B cell (primary cell): ENCODE results near the gene APOB. TPM values are rescaled to one million over a fixed set of nuclear protein-coding genes. Genes with fewer than 3 reads are reported as not detected.

Experiments used
- ATAC-seq: fragments of 200-7000 bp; cut with Tn5 transposase; one replicate; pipeline ENCODE4 v1.10.0; 2021; ENCODE audit warnings: low read depth, mild to moderate bottlenecking, moderate number of reproducible peaks, moderate library complexity
- CTCF ChIA-PET: fragments of 350-600 bp; sonication (Branson Sonifier 250); formaldehyde crosslinking; loops from one replicate; lab custom pipeline; 2021; ENCODE audit warnings: antibody characterized with exemption, inconsistent platforms; lab: Charles Lee
- POLR2A ChIA-PET: fragments of 350-600 bp; sonication (Branson Sonifier 250); formaldehyde crosslinking; loops from one replicate; lab custom pipeline; 2021; ENCODE audit warnings: antibody characterized with exemption; lab: Charles Lee
- DNase-seq: peaks from one replicate; pipeline ENCODE4 v3.0.0; 2013
- H2AFZ ChIP-seq: 2 replicates; pipeline ENCODE4 v1.6.1; 2012; ENCODE audit warnings: mild to moderate bottlenecking, low read depth, low read length; ENCODE audit not compliant: insufficient read depth, poor library complexity, severe bottlenecking
- H3K27ac ChIP-seq, 2 donors: 1 replicate in 1 of 2; 2 replicates in 1 of 2; pipeline ENCODE4 v1.5.1; 2012 to 2013; ENCODE audit warnings: low read length in 2 of 2, mild to moderate bottlenecking in 2 of 2, moderate library complexity in 1 of 2
- H3K27me3 ChIP-seq, 4 experiments: fragments of 200-600 bp in 1 of 4; sonication (generic) in 1 of 4; replicated peaks in 1 of 4; 1 replicate in 2 of 4; 2 replicates in 2 of 4; pipeline versions ENCODE4 v1.6.1 to v1.7.0; 2013 to 2016; ENCODE audit warnings: low read length in 3 of 4, mild to moderate bottlenecking in 2 of 4, mixed read lengths in 1 of 4, moderate library complexity in 1 of 4; ENCODE audit not compliant: insufficient read depth in 4 of 4, control insufficient read depth in 3 of 4; ENCODE audit errors: control extremely low read depth in 1 of 4
- H3K36me3 ChIP-seq, 2 experiments: replicated peaks in 1 of 2; 1 replicate in 1 of 2; 2 replicates in 1 of 2; pipeline versions ENCODE4 v1.6.1 to v1.7.1; 2013; ENCODE audit warnings: low read length in 1 of 2; ENCODE audit not compliant: insufficient read depth in 2 of 2, control insufficient read depth in 1 of 2; ENCODE audit errors: control extremely low read depth in 1 of 2, extremely low read depth in 1 of 2
- H3K4me1 ChIP-seq, 2 donors: fragments of 200-600 bp in 1 of 2; sonication (generic) in 1 of 2; 1 replicate in 1 of 2; 2 replicates in 1 of 2; pipeline versions ENCODE4 v1.5.1 to v1.6.1; 2013 to 2017; ENCODE audit warnings: low read length in 2 of 2; ENCODE audit not compliant: control insufficient read depth in 2 of 2, insufficient read depth in 2 of 2
- H3K4me2 ChIP-seq: replicated peaks from 2 replicates; pipeline ENCODE3; 2012; ENCODE audit warnings: mild to moderate bottlenecking, low read depth, low read length; ENCODE audit not compliant: poor library complexity, severe bottlenecking
- H3K4me3 ChIP-seq, 5 experiments: fragments of 200-600 bp in 1 of 5; sonication (generic) in 1 of 5; 1 replicate in 3 of 5; 2 replicates in 2 of 5; pipeline versions ENCODE4 v1.5.1 to v1.7.0; 2011 to 2016; ENCODE audit warnings: low read length in 4 of 5, mild to moderate bottlenecking in 4 of 5, low read depth in 2 of 5, control low read depth in 1 of 5, moderate library complexity in 1 of 5; ENCODE audit not compliant: insufficient read depth in 1 of 5; ENCODE audit errors: control extremely low read depth in 1 of 5, extremely low read depth in 1 of 5
- H3K79me2 ChIP-seq: fragments of 200-600 bp; sonication (generic); one replicate; pipeline ENCODE4 v1.6.0; 2016; ENCODE audit warnings: low read length; ENCODE audit not compliant: control insufficient read depth, insufficient read depth
- H3K9ac ChIP-seq: fragments of 200-600 bp; sonication (generic); 2 replicates; pipeline ENCODE4 v1.6.1; 2017; ENCODE audit warnings: mild to moderate bottlenecking, low read length, moderate library complexity
- H3K9me3 ChIP-seq, 3 donors: one replicate each; pipeline versions ENCODE4 v1.6.1 to v1.7.1; 2013; ENCODE audit warnings: low read length in 2 of 3; ENCODE audit not compliant: control insufficient read depth in 2 of 3, insufficient read depth in 1 of 3; ENCODE audit errors: control extremely low read depth in 1 of 3
- H4K20me1 ChIP-seq: 2 replicates; pipeline ENCODE4 v1.6.0; 2012; ENCODE audit warnings: mild to moderate bottlenecking, low read length; ENCODE audit not compliant: insufficient read depth, control insufficient read depth, poor library complexity, severe bottlenecking
- H3K27ac Mint-ChIP-seq: one replicate; pipeline ENCODE4 v1.8.0; 2021; ENCODE audit warnings: mixed read lengths
- H3K27me3 Mint-ChIP-seq: one replicate; pipeline ENCODE4 v1.8.0; 2021; ENCODE audit warnings: mixed read lengths
- H3K4me1 Mint-ChIP-seq: one replicate; pipeline ENCODE4 v1.8.0; 2021; ENCODE audit warnings: mixed read lengths
- H3K4me3 Mint-ChIP-seq: one replicate; pipeline ENCODE4 v1.8.0; 2021; ENCODE audit warnings: mixed read lengths
- H3K9me3 Mint-ChIP-seq: one replicate; pipeline ENCODE4 v1.8.0; 2022; ENCODE audit warnings: mixed read lengths; ENCODE audit not compliant: insufficient read depth
- EZH2 ChIP-seq: IDR thresholded peaks from 2 replicates; pipeline ENCODE4 v1.6.1; 2012; ENCODE audit warnings: borderline replicate concordance, low read depth, mild to moderate bottlenecking, moderate library complexity, low read length; ENCODE audit not compliant: insufficient read depth, poor library complexity, severe bottlenecking
- WGBS: methylation state at CpG from one replicate; pipeline ENCODE4 v1.1.5; 2013; ENCODE audit warnings: missing lambda C conversion rate; ENCODE audit not compliant: insufficient coverage; 5-methylcytosine and 5-hydroxymethylcytosine counted together
- intact Hi-C: fragments of 100-400 bp; cut with micrococcal nuclease; formaldehyde crosslinking; loops from one replicate; pipeline ENCODE4 v1.10.0; 2022
- polyA plus RNA-seq: library from polyadenylated mRNA; depleted of rRNA; stranded (reverse); fragments of >200 nt; gene quantifications from 2 replicates; pipeline ENCODE4 v1.2.3, GENCODE V29; 2012
- total RNA-seq, 2 donors: library from RNA; stranded (reverse); fragments of 120-200 nt in 1 of 2; gene quantifications; 1 replicate in 1 of 2; 2 replicates in 1 of 2; pipeline versions ENCODE4 v1.2.3 to v1.2.4, GENCODE V29; 2013 to 2022
- TF ChIP-seq, protein P1 (sequence below): fragments of 200-600 bp; IDR thresholded peaks from one replicate; pipeline ENCODE4 v1.8.0; 2022; ENCODE audit warnings: antibody characterized with exemption, mild to moderate bottlenecking

APOB gene
- total and polyA plus RNA-seq, 2 donors (not counting 1 experiment from before 2014, with no cell fraction given) = not detected

GRCh38 chr2:21002814-21003192 is 41.1 kb downstream of the APOB start:
- H3K4me3 Mint-ChIP-seq = no peak overlapping the region
- 84% methylated on average over 4 of the region's 4 CpGs for WGBS

DNA sequence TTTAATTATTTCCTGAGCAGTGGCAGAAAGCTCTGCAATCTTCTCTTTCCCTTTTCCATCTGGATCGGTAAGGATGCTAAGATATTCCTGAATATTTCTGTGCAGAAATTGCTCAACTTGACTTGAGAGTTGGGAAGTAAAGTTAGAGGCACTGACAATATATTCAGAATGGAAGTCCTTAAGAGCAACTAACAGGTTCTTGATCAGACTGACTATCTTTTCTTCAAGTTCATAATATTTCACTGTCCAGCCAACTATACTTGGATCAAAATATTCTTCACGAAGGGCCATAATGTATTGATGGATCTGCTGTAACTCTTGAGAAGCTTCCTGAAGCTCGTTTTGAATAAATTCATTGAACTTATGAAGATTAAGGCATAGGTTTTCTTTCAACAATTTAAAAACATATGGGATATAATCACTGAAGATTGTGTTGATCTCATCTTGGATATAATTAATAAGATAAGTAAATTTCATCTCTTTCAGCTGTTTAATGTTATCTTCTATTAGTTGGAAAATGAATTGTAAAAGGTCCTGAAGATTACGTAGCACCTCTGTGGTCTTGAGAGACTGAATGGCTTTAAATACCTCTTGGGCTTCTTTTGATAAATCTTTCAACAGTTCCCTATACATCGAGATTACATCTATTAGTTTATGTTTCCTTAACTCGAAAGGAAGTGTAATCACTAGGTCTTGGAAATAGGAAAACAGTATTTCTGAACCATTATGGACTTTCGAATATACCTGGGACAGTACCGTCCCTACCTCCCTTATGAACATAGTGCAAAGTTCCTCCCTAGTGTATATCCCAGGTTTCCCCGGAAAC is 41.7 kb downstream of the APOB start:
- no peaks in the 10 kb centered on the region for H4K20me1 ChIP-seq
- ATAC-seq (no peak), DNase-seq (no peak)
- POLR2A ChIA-PET = no interaction called here
- no peak overlapping the region for H3K27ac Mint-ChIP-seq
- H3K27me3 ChIP-seq = peaks cover 0 to 5% (median 0%) of the 10 kb centered on the region in 4 experiments
- WGBS = no CpG with 5 or more reads among the region's 9 CpGs
- H3K9ac ChIP-seq = no peak overlapping the region
- CTCF ChIA-PET = no interaction called here
- no peak overlapping the region for H3K4me3 Mint-ChIP-seq
- no peaks in the 10 kb centered on the region for H3K9me3 ChIP-seq
- no peak overlapping the region for H3K27ac ChIP-seq
- H3K9me3 Mint-ChIP-seq = no peaks in the 10 kb centered on the region
- no peaks in the 10 kb centered on the region for H3K79me2 ChIP-seq
- H3K4me1 Mint-ChIP-seq = no peaks in the 10 kb centered on the region
- peaks cover 16% of the 10 kb centered on the region for H3K27me3 Mint-ChIP-seq
- no peak overlapping the region for H3K4me2 ChIP-seq
- H3K4me1 ChIP-seq = no peaks in the 10 kb centered on the region
- intact Hi-C loops = no loop called here
- H3K4me3 ChIP-seq = no peak overlapping the region
- H3K36me3 ChIP-seq = no peaks in the 10 kb centered on the region
- no peak for TF ChIP-seq EZH2
- TF ChIP-seq, protein P1, sequence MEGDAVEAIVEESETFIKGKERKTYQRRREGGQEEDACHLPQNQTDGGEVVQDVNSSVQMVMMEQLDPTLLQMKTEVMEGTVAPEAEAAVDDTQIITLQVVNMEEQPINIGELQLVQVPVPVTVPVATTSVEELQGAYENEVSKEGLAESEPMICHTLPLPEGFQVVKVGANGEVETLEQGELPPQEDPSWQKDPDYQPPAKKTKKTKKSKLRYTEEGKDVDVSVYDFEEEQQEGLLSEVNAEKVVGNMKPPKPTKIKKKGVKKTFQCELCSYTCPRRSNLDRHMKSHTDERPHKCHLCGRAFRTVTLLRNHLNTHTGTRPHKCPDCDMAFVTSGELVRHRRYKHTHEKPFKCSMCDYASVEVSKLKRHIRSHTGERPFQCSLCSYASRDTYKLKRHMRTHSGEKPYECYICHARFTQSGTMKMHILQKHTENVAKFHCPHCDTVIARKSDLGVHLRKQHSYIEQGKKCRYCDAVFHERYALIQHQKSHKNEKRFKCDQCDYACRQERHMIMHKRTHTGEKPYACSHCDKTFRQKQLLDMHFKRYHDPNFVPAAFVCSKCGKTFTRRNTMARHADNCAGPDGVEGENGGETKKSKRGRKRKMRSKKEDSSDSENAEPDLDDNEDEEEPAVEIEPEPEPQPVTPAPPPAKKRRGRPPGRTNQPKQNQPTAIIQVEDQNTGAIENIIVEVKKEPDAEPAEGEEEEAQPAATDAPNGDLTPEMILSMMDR = no peak
- no peak overlapping the region for H2AFZ ChIP-seq

More at GRCh38 chr2:21002814-21003192, 41.1 kb downstream of the APOB start:
- H3K4me3 ChIP-seq = no peak overlapping the region
- no peaks in the 10 kb centered on the region for H3K36me3 ChIP-seq
- H2AFZ ChIP-seq = no peak overlapping the region
- no peak overlapping the region for H3K9ac ChIP-seq
- H3K4me1 ChIP-seq = no peaks in the 10 kb centered on the region
- ATAC-seq (no peak), DNase-seq (no peak)
- H3K27me3 ChIP-seq = peaks cover 0 to 5% (median 0%) of the 10 kb centered on the region in 4 experiments
- no peaks in the 10 kb centered on the region for H3K9me3 Mint-ChIP-seq
- intact Hi-C loops = no loop called here
- no peak for TF ChIP-seq EZH2
- TF ChIP-seq, protein P1 = no peak
- no peak overlapping the region for H3K27ac ChIP-seq
- H3K79me2 ChIP-seq = no peaks in the 10 kb centered on the region
- ChIA-PET CTCF (no interaction called here), POLR2A (no interaction called here)
- no peaks in the 10 kb centered on the region for H4K20me1 ChIP-seq
- peaks cover 16% of the 10 kb centered on the region for H3K27me3 Mint-ChIP-seq
- no peak overlapping the region for H3K4me2 ChIP-seq
- H3K9me3 ChIP-seq = no peaks in the 10 kb centered on the region
- no peaks in the 10 kb centered on the region for H3K4me1 Mint-ChIP-seq
- H3K27ac Mint-ChIP-seq = no peak overlapping the region
